ENCODE measurements around the gene PDE6A. TPM values are rescaled to one million over a fixed set of nuclear protein-coding genes. Genes with fewer than 3 reads are reported as not detected.

The PDE6A gene
- total RNA-seq, 1 donor, result not detected

GRCh38 chr5:149836451-149837139 is 108.0 kb downstream of the PDE6A start:
- TF ChIP-seq, protein P1, sequence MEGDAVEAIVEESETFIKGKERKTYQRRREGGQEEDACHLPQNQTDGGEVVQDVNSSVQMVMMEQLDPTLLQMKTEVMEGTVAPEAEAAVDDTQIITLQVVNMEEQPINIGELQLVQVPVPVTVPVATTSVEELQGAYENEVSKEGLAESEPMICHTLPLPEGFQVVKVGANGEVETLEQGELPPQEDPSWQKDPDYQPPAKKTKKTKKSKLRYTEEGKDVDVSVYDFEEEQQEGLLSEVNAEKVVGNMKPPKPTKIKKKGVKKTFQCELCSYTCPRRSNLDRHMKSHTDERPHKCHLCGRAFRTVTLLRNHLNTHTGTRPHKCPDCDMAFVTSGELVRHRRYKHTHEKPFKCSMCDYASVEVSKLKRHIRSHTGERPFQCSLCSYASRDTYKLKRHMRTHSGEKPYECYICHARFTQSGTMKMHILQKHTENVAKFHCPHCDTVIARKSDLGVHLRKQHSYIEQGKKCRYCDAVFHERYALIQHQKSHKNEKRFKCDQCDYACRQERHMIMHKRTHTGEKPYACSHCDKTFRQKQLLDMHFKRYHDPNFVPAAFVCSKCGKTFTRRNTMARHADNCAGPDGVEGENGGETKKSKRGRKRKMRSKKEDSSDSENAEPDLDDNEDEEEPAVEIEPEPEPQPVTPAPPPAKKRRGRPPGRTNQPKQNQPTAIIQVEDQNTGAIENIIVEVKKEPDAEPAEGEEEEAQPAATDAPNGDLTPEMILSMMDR (IDR thresholded peaks at IDR 0.05; ENCODE audit: insufficient read depth, low read length), result no peak
- no peak overlapping the region for H3K4me3 ChIP-seq (ENCODE audit: low read depth, low read length)
- no peak for DNase-seq (ENCODE audit: low read depth)

GRCh38 chr5:149834246-149834855 is 110.2 kb downstream of the PDE6A start:
- H3K4me3 ChIP-seq (ENCODE audit: low read depth, low read length), result no peak overlapping the region
- peak; percentile 95 for DNase-seq (ENCODE audit: low read depth)
- TF ChIP-seq, protein P1 (IDR thresholded peaks at IDR 0.05; ENCODE audit: insufficient read depth, low read length), result peak; percentile 84

GRCh38 chr5:149833116-149833827 is 111.3 kb downstream of the PDE6A start:
- TF ChIP-seq, protein P1 (IDR thresholded peaks at IDR 0.05; ENCODE audit: insufficient read depth, low read length), result no peak
- DNase-seq (ENCODE audit: low read depth), result no peak
- H3K4me3 ChIP-seq (ENCODE audit: low read depth, low read length), result no peak overlapping the region

- no peak overlapping the region for H3K4me3 ChIP-seq (ENCODE audit: low read depth, low read length)
- DNase-seq (ENCODE audit: low read depth), result no peak
- TF ChIP-seq, protein P1 (IDR thresholded peaks at IDR 0.05; ENCODE audit: insufficient read depth, low read length), result no peak
Observed at GRCh38 chr5:149832636-149833035, 112.0 kb downstream of the PDE6A start.

DNA sequence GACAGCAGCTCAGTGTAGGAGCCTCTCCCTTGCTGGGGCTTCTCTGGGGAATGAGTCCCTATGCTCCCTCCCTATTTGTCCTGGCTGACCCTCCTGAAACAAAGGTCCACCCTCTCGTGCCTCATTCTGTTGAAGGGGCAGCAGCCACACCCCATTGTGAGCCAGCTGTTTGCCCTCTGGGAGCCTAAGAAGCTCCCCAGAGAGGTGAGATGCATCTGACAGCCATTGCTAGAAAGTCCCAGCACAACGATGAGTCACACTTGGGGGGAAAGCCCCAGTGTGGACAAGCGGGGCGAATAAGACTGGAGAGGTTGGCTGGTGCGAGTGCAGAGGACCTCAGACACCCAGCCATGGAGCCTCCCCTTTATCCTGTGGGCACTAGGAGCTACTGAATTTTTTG is 113.1 kb downstream of the PDE6A start:
- no peak overlapping the region for H3K4me3 ChIP-seq (ENCODE audit: low read depth, low read length)
- peak; percentile 22 for DNase-seq (ENCODE audit: low read depth)
- TF ChIP-seq, protein P1 (IDR thresholded peaks at IDR 0.05; ENCODE audit: insufficient read depth, low read length), result no peak

- TF ChIP-seq, protein P1 (IDR thresholded peaks at IDR 0.05; ENCODE audit: insufficient read depth, low read length), result no peak
- H3K4me3 ChIP-seq (ENCODE audit: low read depth, low read length), result no peak overlapping the region
- no peak for DNase-seq (ENCODE audit: low read depth)
Observed at GRCh38 chr5:149830579-149830978, 114.0 kb downstream of the PDE6A start.

Measured in fibroblast of the aortic adventitia (primary cell).